Effector memory CD8-positive, alpha-beta T cell (primary cell): Measurements from ENCODE around the gene TMEM132C.
"Not testable (repeated sequence)": the region's sequence is repeated elsewhere in the genome, so short reads cannot be mapped to it uniquely, and the experiment has no call there.

ENCODE experiments used
- ATAC-seq: fragments of 150-1000 bp; cut with Tn5 transposase; replicated peaks from 2 replicates; pipeline ENCODE4 v1.10.0; 2021; ENCODE audit warnings: mild to moderate bottlenecking, moderate library complexity
- DNase-seq, 3 experiments: peaks; one replicate each; pipeline ENCODE4 v3.0.0; 2021
- H3K27ac Mint-ChIP-seq, 2 donors: one replicate each; pipeline ENCODE4 v1.8.0; 2022; ENCODE audit warnings: mild to moderate bottlenecking in 2 of 2, mixed read lengths in 2 of 2, moderate library complexity in 2 of 2
- H3K27me3 Mint-ChIP-seq, 2 donors: one replicate each; pipeline ENCODE4 v1.8.0; 2022; ENCODE audit warnings: mixed read lengths in 2 of 2
- H3K36me3 Mint-ChIP-seq: one replicate; pipeline ENCODE4 v1.8.0; 2022; ENCODE audit warnings: mild to moderate bottlenecking, moderate library complexity, mixed read lengths; ENCODE audit not compliant: insufficient read depth
- H3K4me1 Mint-ChIP-seq, 2 donors: one replicate each; pipeline ENCODE4 v1.8.0; 2022; ENCODE audit warnings: low read depth in 2 of 2, mixed read lengths in 2 of 2
- H3K4me3 Mint-ChIP-seq, 2 donors: one replicate each; pipeline ENCODE4 v1.8.0; 2022; ENCODE audit warnings: mild to moderate bottlenecking in 2 of 2, mixed read lengths in 2 of 2, moderate library complexity in 2 of 2
- H3K9me3 Mint-ChIP-seq, 2 donors: one replicate each; pipeline ENCODE4 v1.8.0; 2022; ENCODE audit warnings: mixed read lengths in 2 of 2
- total RNA-seq, 9 experiments: gene quantifications; one replicate each; lab custom pipeline; 2026; lab: John Stamatoyannopoulos, UW

The TMEM132C gene
- 0 to 0.13 (median 0) reads per million in 9 experiments for total RNA-seq

GRCh38 chr12:128267131-128267622 is at the start of gene TMEM132C:
TSS of gene TMEM132C (plus strand) at chr12:128267170. CDS start at chr12:128267403, 233 bp downstream.
- Mint-ChIP-seq H3K36me3 (no peaks in the 10 kb centered on the region), H3K9me3 (no peaks in the 10 kb centered on the region), H3K27me3 (peaks cover 30 to 72% of the 10 kb centered on the region in 2 donors), H3K4me3 (peak within 1 kb of the TSS in 1 of 2 donors; percentile 51), H3K27ac (no peak within 1 kb of the TSS), H3K4me1 (no peaks in the 10 kb centered on the region)
- DNase-seq (no peak), ATAC-seq (no peak)

- H3K4me1 Mint-ChIP-seq = no peaks in the 10 kb centered on the region
- no peak for DNase-seq
Measured at GRCh38 chr12:128224226-128224625, 42.7 kb upstream of the TMEM132C start.

GRCh38 chr12:128228581-128228980 is 38.4 kb upstream of the TMEM132C start:
- Mint-ChIP-seq H3K27me3 (peaks cover 0 to 10% of the 10 kb centered on the region in 2 donors), H3K36me3 (no peaks in the 10 kb centered on the region), H3K9me3 (peaks cover 7 to 8% of the 10 kb centered on the region in 2 donors), H3K4me3 (no peak overlapping the region), H3K4me1 (no peaks in the 10 kb centered on the region), H3K27ac (no peak overlapping the region)
- DNase-seq (no peak), ATAC-seq (no peak)

More at GRCh38 chr12:128224226-128224625, 42.7 kb upstream of the TMEM132C start:
- ATAC-seq = no peak
- Mint-ChIP-seq H3K36me3 (no peaks in the 10 kb centered on the region), H3K27ac (no peak overlapping the region), H3K27me3 (peaks cover 0 to 10% of the 10 kb centered on the region in 2 donors), H3K4me3 (no peak overlapping the region), H3K9me3 (peaks cover 6 to 7% of the 10 kb centered on the region in 2 donors)

- Mint-ChIP-seq H3K4me1 (no peaks in the 10 kb centered on the region), H3K27me3 (peaks cover 0 to 11% of the 10 kb centered on the region in 2 donors), H3K27ac (no peak overlapping the region), H3K4me3 (no peak overlapping the region), H3K9me3 (peaks cover 10 to 14% of the 10 kb centered on the region in 2 donors), H3K36me3 (no peaks in the 10 kb centered on the region)
- DNase-seq = no peak
- no peak for ATAC-seq
Measured at GRCh38 chr12:128235635-128236417, 31.1 kb upstream of the TMEM132C start.

GRCh38 chr12:128236525-128236924 is 30.4 kb upstream of the TMEM132C start:
- peaks cover 8 to 14% of the 10 kb centered on the region in 2 donors for H3K9me3 Mint-ChIP-seq
- no peak overlapping the region for H3K4me3 Mint-ChIP-seq
- no peaks in the 10 kb centered on the region for H3K4me1 Mint-ChIP-seq
- DNase-seq (no peak), ATAC-seq (no peak)
- peaks cover 0 to 11% of the 10 kb centered on the region in 2 donors for H3K27me3 Mint-ChIP-seq
- no peaks in the 10 kb centered on the region for H3K36me3 Mint-ChIP-seq
- no peak overlapping the region for H3K27ac Mint-ChIP-seq

- no peaks in the 10 kb centered on the region for H3K36me3 Mint-ChIP-seq
- no peaks in the 10 kb centered on the region for H3K4me1 Mint-ChIP-seq
- H3K9me3 Mint-ChIP-seq = peaks cover 0 to 11% of the 10 kb centered on the region in 2 donors
- no peak overlapping the region for H3K4me3 Mint-ChIP-seq
- H3K27ac Mint-ChIP-seq = no peak overlapping the region
- peaks cover 0 to 19% of the 10 kb centered on the region in 2 donors for H3K27me3 Mint-ChIP-seq
- ATAC-seq = no peak
- DNase-seq = no peak
Measured at GRCh38 chr12:128240745-128241144, 26.2 kb upstream of the TMEM132C start.

GRCh38 chr12:128245121-128245520 is 21.8 kb upstream of the TMEM132C start:
- Mint-ChIP-seq H3K9me3 (peaks cover 0 to 5% of the 10 kb centered on the region in 2 donors), H3K36me3 (no peaks in the 10 kb centered on the region), H3K4me3 (no peak overlapping the region), H3K4me1 (no peaks in the 10 kb centered on the region), H3K27me3 (peaks cover 0 to 18% of the 10 kb centered on the region in 2 donors), H3K27ac (no peak overlapping the region)
- ATAC-seq = no peak
- DNase-seq = no peak

- H3K27me3 Mint-ChIP-seq = peaks cover 0 to 23% of the 10 kb centered on the region in 2 donors
- no peak for ATAC-seq
Measured at GRCh38 chr12:128245905-128246304, 21.1 kb upstream of the TMEM132C start.

GRCh38 chr12:128250096-128250495 is 16.9 kb upstream of the TMEM132C start:
- H3K27me3 Mint-ChIP-seq = peaks cover 0 to 14% of the 10 kb centered on the region in 2 donors
- no peaks in the 10 kb centered on the region for H3K4me1 Mint-ChIP-seq
- H3K4me3 Mint-ChIP-seq = no peak overlapping the region
- H3K36me3 Mint-ChIP-seq = no peaks in the 10 kb centered on the region
- DNase-seq (no peak), ATAC-seq (no peak)
- no peak overlapping the region for H3K27ac Mint-ChIP-seq
- peaks cover 0 to 7% of the 10 kb centered on the region in 2 donors for H3K9me3 Mint-ChIP-seq

More at GRCh38 chr12:128245905-128246304, 21.1 kb upstream of the TMEM132C start:
- Mint-ChIP-seq H3K9me3 (peaks cover 0 to 5% of the 10 kb centered on the region in 2 donors), H3K4me1 (no peaks in the 10 kb centered on the region), H3K36me3 (no peaks in the 10 kb centered on the region), H3K27ac (no peak overlapping the region), H3K4me3 (no peak overlapping the region)
- no peak for DNase-seq

- not testable (repeated sequence) for ATAC-seq, H3K4me1 Mint-ChIP-seq, H3K36me3 Mint-ChIP-seq, H3K27ac Mint-ChIP-seq, DNase-seq, H3K4me3 Mint-ChIP-seq, H3K9me3 Mint-ChIP-seq
- peaks cover 3 to 18% of the 10 kb centered on the region in 2 donors for H3K27me3 Mint-ChIP-seq
Measured at GRCh38 chr12:128253829-128254228, 13.1 kb upstream of the TMEM132C start.

- Mint-ChIP-seq H3K27me3 (peaks cover 7 to 17% of the 10 kb centered on the region in 2 donors), H3K4me1 (no peaks in the 10 kb centered on the region), H3K4me3 (no peak overlapping the region), H3K27ac (no peak overlapping the region), H3K9me3 (peaks cover 0 to 2% of the 10 kb centered on the region in 2 donors), H3K36me3 (peaks cover 2% of the 10 kb centered on the region)
- ATAC-seq (no peak), DNase-seq (no peak)
Measured at GRCh38 chr12:128258866-128259555, 8.0 kb upstream of the TMEM132C start.

GRCh38 chr12:128259556-128260070 is 7.4 kb upstream of the TMEM132C start:
- Mint-ChIP-seq H3K36me3 (peaks cover 2% of the 10 kb centered on the region), H3K4me3 (no peak overlapping the region), H3K9me3 (no peaks in the 10 kb centered on the region), H3K27me3 (peaks cover 7 to 20% of the 10 kb centered on the region in 2 donors), H3K27ac (no peak overlapping the region), H3K4me1 (no peaks in the 10 kb centered on the region)
- ATAC-seq (no peak), DNase-seq (peak in 1 of 3 experiments; percentile 1)

GRCh38 chr12:128261757-128262156 is 5.2 kb upstream of the TMEM132C start:
- Mint-ChIP-seq H3K4me1 (no peaks in the 10 kb centered on the region), H3K9me3 (no peaks in the 10 kb centered on the region), H3K27me3 (peaks cover 18 to 41% of the 10 kb centered on the region in 2 donors), H3K4me3 (no peak overlapping the region), H3K27ac (no peak overlapping the region), H3K36me3 (peaks cover 2% of the 10 kb centered on the region)
- no peak for ATAC-seq
- no peak for DNase-seq
